Measurements from ENCODE around the gene SLC6A1.

Gene SLC6A1

DNA sequence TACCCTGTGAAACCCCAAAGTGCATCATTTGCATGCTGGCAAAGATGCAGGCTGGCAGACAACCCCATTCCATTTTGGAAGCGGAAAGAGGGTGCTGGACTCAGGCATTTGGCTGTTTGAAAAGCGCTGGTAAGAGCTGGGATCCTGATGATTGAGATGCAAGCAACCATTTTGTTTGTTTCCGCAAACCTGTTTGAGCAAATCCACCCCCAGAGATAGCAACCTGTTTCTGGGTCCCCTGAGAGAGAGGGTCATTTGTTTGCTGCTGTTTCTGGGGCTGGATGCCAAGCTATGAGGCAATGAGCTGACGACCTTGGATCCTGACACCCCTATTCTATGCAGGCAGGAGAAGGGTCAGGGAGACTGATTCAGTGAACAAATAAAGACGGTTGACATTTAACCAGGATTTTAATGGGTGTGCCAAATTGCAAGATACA is 9.8 kb downstream of the SLC6A1 start:
- Histone ChIP-seq H3K4me3 (ENCODE audit: low read depth, low read length) (no peak overlapping the region), H3K36me3 (no peaks in the 10 kb centered on the region), H3K9me3 (no peaks in the 10 kb centered on the region), H3K27me3 (no peaks in the 10 kb centered on the region), H3K4me1 (no peaks in the 10 kb centered on the region)
- DNase-seq, result no peak
- TF ChIP-seq, protein P1, sequence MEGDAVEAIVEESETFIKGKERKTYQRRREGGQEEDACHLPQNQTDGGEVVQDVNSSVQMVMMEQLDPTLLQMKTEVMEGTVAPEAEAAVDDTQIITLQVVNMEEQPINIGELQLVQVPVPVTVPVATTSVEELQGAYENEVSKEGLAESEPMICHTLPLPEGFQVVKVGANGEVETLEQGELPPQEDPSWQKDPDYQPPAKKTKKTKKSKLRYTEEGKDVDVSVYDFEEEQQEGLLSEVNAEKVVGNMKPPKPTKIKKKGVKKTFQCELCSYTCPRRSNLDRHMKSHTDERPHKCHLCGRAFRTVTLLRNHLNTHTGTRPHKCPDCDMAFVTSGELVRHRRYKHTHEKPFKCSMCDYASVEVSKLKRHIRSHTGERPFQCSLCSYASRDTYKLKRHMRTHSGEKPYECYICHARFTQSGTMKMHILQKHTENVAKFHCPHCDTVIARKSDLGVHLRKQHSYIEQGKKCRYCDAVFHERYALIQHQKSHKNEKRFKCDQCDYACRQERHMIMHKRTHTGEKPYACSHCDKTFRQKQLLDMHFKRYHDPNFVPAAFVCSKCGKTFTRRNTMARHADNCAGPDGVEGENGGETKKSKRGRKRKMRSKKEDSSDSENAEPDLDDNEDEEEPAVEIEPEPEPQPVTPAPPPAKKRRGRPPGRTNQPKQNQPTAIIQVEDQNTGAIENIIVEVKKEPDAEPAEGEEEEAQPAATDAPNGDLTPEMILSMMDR (IDR thresholded peaks at IDR 0.05; ENCODE audit: low read depth, low read length), result no peak

DNA sequence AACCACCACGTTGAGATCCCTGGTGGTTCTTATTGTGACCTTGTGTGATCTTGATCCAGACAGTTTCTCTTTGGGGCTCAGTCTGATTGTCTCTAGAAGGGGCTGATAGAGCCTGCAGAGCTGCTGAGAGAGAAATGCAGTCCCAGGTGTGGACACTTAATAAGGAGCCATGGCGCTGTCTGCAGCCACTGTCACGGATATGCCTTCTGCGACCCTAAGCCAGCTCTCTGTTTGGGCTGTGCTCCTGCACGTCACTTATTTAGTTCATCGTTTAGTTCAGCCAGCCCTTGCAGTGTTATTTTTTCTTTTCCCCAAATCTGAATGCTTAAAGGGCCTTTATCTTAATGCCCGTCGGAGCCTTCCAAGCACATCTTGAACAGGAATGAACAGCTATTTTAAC is 12.0 kb downstream of the SLC6A1 start:
- Histone ChIP-seq H3K4me3 (ENCODE audit: low read depth, low read length) (no peak overlapping the region), H3K27me3 (no peaks in the 10 kb centered on the region), H3K36me3 (no peaks in the 10 kb centered on the region), H3K4me1 (no peaks in the 10 kb centered on the region), H3K9me3 (no peaks in the 10 kb centered on the region)
- TF ChIP-seq, protein P1 (IDR thresholded peaks at IDR 0.05; ENCODE audit: low read depth, low read length), result no peak
- no peak for DNase-seq

DNA sequence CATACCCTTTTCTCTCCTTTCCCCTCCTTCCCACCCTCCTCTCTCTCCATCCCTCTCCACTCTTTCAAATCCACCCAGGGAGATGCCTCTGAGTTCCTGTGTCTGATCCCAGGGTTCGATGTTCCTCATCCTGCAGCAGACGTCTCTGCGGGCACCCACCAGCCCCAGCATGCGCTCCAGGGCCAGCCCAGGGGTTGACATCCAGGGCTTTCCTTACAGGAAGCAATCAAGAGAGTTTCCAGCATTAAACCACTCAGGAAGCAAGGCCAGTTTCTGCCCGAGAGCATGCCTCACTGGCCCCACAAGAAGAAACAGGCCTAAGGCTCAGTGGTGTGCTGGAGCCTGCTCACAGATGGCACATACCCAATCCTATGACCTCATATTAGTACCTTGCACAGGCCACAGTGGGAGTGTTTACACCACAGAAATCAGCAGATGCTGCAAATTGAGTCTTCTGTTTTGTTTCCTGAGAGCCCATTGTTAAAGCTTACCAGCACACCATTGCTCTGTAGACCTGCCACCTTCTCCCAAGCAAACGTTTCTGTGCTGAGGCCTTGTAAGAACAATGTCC is 13.2 kb downstream of the SLC6A1 start:
- no peak for DNase-seq
- Histone ChIP-seq H3K27me3 (no peaks in the 10 kb centered on the region), H3K4me1 (no peaks in the 10 kb centered on the region), H3K4me3 (ENCODE audit: low read depth, low read length) (no peak overlapping the region), H3K36me3 (no peaks in the 10 kb centered on the region), H3K9me3 (no peaks in the 10 kb centered on the region)
- TF ChIP-seq, protein P1 (IDR thresholded peaks at IDR 0.05; ENCODE audit: low read depth, low read length), result no peak

DNA sequence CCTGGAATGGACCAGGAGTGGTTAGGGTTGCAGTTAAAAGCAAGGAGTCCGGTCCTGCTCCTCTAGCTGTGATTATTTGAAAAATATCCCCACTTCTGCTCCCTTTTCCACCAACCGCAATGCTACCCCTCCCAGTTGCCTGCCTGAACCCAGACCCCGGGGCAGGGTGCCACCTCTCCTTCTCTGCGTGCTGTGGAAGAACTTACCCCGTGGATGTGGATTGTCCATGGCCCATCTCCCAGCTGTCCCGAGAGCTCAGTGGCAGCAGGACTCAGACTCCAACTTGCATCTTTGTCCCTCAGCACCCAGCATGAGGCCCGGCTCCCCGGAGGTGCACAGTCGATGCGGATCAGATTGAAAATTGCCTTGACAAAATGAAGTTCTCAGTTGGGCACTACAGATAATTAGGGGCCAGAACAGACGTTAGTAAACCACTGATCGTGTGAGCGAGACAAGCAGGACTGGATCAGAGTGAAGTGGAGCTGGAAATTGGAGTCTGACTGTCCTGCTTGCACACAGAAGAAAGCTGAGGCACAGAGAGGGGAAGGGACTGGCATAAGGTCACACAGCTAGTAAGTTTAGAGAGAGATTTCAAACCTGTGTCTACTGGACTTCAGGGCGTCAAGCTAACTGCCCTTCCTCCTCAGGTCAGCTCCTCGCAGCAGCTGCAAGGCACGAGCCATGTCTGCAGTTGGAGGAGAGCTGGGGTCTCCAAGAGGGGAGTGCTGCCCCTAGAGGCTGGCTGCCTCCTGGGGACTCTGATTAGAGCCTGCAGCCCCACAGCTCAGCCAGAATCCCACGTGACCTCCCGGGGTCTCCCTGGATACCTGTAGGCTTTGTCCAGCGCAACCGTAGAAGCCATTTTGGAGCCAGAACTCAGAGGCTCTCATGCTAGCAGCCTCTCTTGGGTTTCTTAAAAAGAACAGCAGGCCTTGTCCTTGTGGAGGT is 14.7 kb downstream of the SLC6A1 start:
- H3K4me3 ChIP-seq (ENCODE audit: low read depth, low read length), result no peak overlapping the region
- no peaks in the 10 kb centered on the region for H3K4me1 ChIP-seq
- no peaks in the 10 kb centered on the region for H3K27me3 ChIP-seq
- no peak for DNase-seq
- no peaks in the 10 kb centered on the region for H3K9me3 ChIP-seq
- no peaks in the 10 kb centered on the region for H3K36me3 ChIP-seq
- TF ChIP-seq, protein P1 (IDR thresholded peaks at IDR 0.05; ENCODE audit: low read depth, low read length), result no peak

- no peaks in the 10 kb centered on the region for H3K4me1 ChIP-seq
- no peaks in the 10 kb centered on the region for H3K9me3 ChIP-seq
- H3K4me3 ChIP-seq (ENCODE audit: low read depth, low read length), result no peak overlapping the region
- TF ChIP-seq, protein P1 (IDR thresholded peaks at IDR 0.05; ENCODE audit: low read depth, low read length), result no peak
- H3K27me3 ChIP-seq, result no peaks in the 10 kb centered on the region
- no peaks in the 10 kb centered on the region for H3K36me3 ChIP-seq
- DNase-seq, result no peak
Observed at GRCh38 chr3:11009898-11010297, 17.4 kb downstream of the SLC6A1 start.

Measured in BE2C (cell line).